ENCODE data around the gene MAST4.

MAST4 gene

GRCh38 chr5:66888613-66889012, 292.4 kb downstream of the MAST4 start:
- no peak for TF ChIP-seq CTCF (IDR thresholded peaks at IDR 0.05; ENCODE audit: insufficient read depth, low read depth, low read length, missing control alignments)
- DNase-seq (ENCODE audit: low read depth) = no peak
- H3K4me3 ChIP-seq (ENCODE audit: low read length) = no peak overlapping the region

- DNase-seq (ENCODE audit: low read depth) = no peak
- H3K4me3 ChIP-seq (ENCODE audit: low read length) = no peak overlapping the region
- TF ChIP-seq CTCF (IDR thresholded peaks at IDR 0.05; ENCODE audit: insufficient read depth, low read depth, low read length, missing control alignments) = no peak
Measured at GRCh38 chr5:66889056-66889455, 292.9 kb downstream of the MAST4 start.

GRCh38 chr5:66889524-66889923, 293.3 kb downstream of the MAST4 start:
- no peak for TF ChIP-seq CTCF (IDR thresholded peaks at IDR 0.05; ENCODE audit: insufficient read depth, low read depth, low read length, missing control alignments)
- DNase-seq (ENCODE audit: low read depth) = no peak
- no peak overlapping the region for H3K4me3 ChIP-seq (ENCODE audit: low read length)

GRCh38 chr5:66891184-66891925, 295.2 kb downstream of the MAST4 start:
- H3K4me3 ChIP-seq (ENCODE audit: low read length) = no peak overlapping the region
- no peak for TF ChIP-seq CTCF (IDR thresholded peaks at IDR 0.05; ENCODE audit: insufficient read depth, low read depth, low read length, missing control alignments)
- peak; percentile 98 for DNase-seq (ENCODE audit: low read depth)

- DNase-seq (ENCODE audit: low read depth) = peak; percentile 60
- TF ChIP-seq CTCF (IDR thresholded peaks at IDR 0.05; ENCODE audit: insufficient read depth, low read depth, low read length, missing control alignments) = no peak
- H3K4me3 ChIP-seq (ENCODE audit: low read length) = no peak overlapping the region
Measured at GRCh38 chr5:66892716-66893115, 296.5 kb downstream of the MAST4 start.

GRCh38 chr5:66894480-66895240, 298.5 kb downstream of the MAST4 start:
- no peak overlapping the region for H3K4me3 ChIP-seq (ENCODE audit: low read length)
- DNase-seq (ENCODE audit: low read depth) = peak; percentile 82
- TF ChIP-seq CTCF (IDR thresholded peaks at IDR 0.05; ENCODE audit: insufficient read depth, low read depth, low read length, missing control alignments) = no peak

Data from epithelial cell of esophagus (primary cell).